ENCODE data around the gene SDC1. TPM values are rescaled to one million over a fixed set of nuclear protein-coding genes. Genes with fewer than 3 reads are reported as not detected.

Gene SDC1
- total and polyA plus RNA-seq, 2 of the 8 experiments (the other 6 are each of a cell fraction or from before 2014, with no cell fraction given) = 45.3 to 73.3 TPM

DNA sequence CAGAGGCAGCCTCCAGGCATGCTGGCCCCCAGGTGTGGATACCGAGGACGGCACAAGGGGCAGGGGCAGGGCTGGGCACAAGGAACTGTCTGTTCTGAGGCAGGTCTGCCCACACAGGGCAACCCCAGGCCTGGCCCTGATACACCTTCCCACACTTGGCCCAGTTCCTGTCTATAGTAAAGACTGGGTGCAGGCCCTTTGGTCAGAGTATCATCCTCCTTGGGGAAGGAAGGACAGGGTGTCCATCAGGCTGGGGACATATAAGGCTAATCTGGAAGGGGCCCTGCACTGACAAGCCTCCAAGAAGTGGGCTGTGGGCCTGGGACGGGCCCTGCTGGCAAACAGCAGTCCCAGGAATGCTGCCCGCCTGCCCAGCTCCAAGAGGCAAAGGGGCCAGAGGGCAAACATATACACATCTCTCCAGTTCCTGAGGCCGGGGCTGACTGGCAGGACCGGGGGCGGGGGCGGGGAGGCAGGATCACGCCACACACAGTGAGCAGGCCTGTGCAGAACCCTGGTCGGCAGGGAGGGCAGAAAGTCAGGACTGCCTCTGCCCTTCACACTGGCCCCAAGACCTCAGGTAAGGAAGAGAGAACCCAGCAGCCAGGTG is 18.9 kb downstream of the SDC1 start:
- no peak overlapping the region for H3K23ac ChIP-seq (ENCODE audit: insufficient read length)
- WGBS, 2 experiments (ENCODE audit: extremely low coverage in 1 of 2, insufficient coverage in 1 of 2, insufficient read length in 1 of 2, insufficient replicate concordance in 2 of 2, low coverage in 1 of 2, low lambda C conversion rate in 2 of 2, missing lambda C conversion rate in 1 of 2) = 88% methylated on average over 7 of the region's 10 CpGs; no CpG with 5 or more reads in 1 of the 2 experiments
- H4K20me1 ChIP-seq (replicated peaks in 1 of 2; ENCODE audit: control insufficient read depth in 1 of 2, insufficient read depth in 2 of 2, low read length in 2 of 2) = peaks cover 7 to 11% of the 10 kb centered on the region in 2 experiments
- no peak overlapping the region for H3K18ac ChIP-seq (ENCODE audit: extremely low read depth, low read length)
- H4K91ac ChIP-seq (replicated peaks; ENCODE audit: insufficient read length, low read length) = no peak overlapping the region
- H2AFZ ChIP-seq (ENCODE audit: low read length) = no peak overlapping the region
- H3K4ac ChIP-seq (replicated peaks; ENCODE audit: insufficient read length, low read depth, low read length) = no peak overlapping the region
- no peak overlapping the region for H3K27ac ChIP-seq (ENCODE audit: low read depth, low read length)
- no peaks in the 10 kb centered on the region for H3K27me3 ChIP-seq (replicated peaks in 1 of 4; ENCODE audit: control insufficient read depth in 3 of 4, extremely low read depth in 1 of 4, insufficient read depth in 3 of 4, low read length in 3 of 4)
- H4K8ac ChIP-seq (ENCODE audit: extremely low read depth, insufficient read depth, low read length) = no peak overlapping the region
- H3K4me3 ChIP-seq (ENCODE audit: extremely low read depth in 1 of 4, insufficient read depth in 2 of 4, low read depth in 3 of 4, low read length in 4 of 4) = no peak overlapping the region
- POLR2A ChIA-PET (ENCODE audit: partially characterized antibody) = interaction anchor here (1.0 to 3.6 kb wide), 2 partner anchors 14 to 18 kb away, joined by 4 to 13 read pairs; partner anchors contain the start of gene SDC1
- H3K36me3 ChIP-seq (ENCODE audit: control insufficient read depth in 2 of 4, insufficient read depth in 4 of 4, low read length in 3 of 4) = peaks cover 4 to 42% (median 24%) of the 10 kb centered on the region in 4 experiments; a peak in 6 of 8 replicates
- H3K9me3 ChIP-seq (ENCODE audit: insufficient read depth in 2 of 2, low read depth in 1 of 2, low read length in 1 of 2) = no peaks in the 10 kb centered on the region; a peak in 1 of 4 replicates
- no peak overlapping the region for H2BK20ac ChIP-seq (ENCODE audit: low read length)
- peaks cover 0 to 41% of the 10 kb centered on the region in 2 experiments; a peak in 2 of 4 replicates for H3K79me2 ChIP-seq (ENCODE audit: control insufficient read depth in 1 of 2, insufficient read depth in 2 of 2, low read length in 2 of 2)
- H4K5ac ChIP-seq (ENCODE audit: insufficient read length, low read depth, low read length) = no peak overlapping the region
- no peak for FAIRE-seq
- H2BK15ac ChIP-seq (ENCODE audit: low read length) = no peak overlapping the region
- no peak overlapping the region for H2AK5ac ChIP-seq (ENCODE audit: low read depth, low read length)
- H3K9ac ChIP-seq (replicated peaks in 1 of 4; ENCODE audit: extremely low read depth in 1 of 4, low read depth in 3 of 4, low read length in 3 of 4) = no peak overlapping the region
- H3K14ac ChIP-seq (ENCODE audit: insufficient read length) = no peak overlapping the region
- no peak for DNase-seq (ENCODE audit: low read depth in 1 of 2, low spot score in 2 of 2)
- no peak overlapping the region for H3K56ac ChIP-seq (replicated peaks; ENCODE audit: insufficient read length, low read depth, low read length)
- H3K4me1 ChIP-seq (replicated peaks in 1 of 4; ENCODE audit: control insufficient read depth in 3 of 4, insufficient read depth in 4 of 4, low read length in 3 of 4) = 0 out of 7 replicates have a peak, but pooled peaks cover 0 to 2% (median 0%) of the 10 kb centered on the region in 4 experiments
- CTCF ChIA-PET (ENCODE audit: partially characterized antibody) = interaction anchor here (0.6 to 10.6 kb wide), 10 partner anchors 10 to 121 kb away, joined by 3 to 104 read pairs (median 3); partner anchors contain the start of gene SDC1
- no peak overlapping the region for H2BK5ac ChIP-seq (ENCODE audit: low read depth, low read length)
- no peak overlapping the region for H2BK12ac ChIP-seq (ENCODE audit: low read depth, low read length)
- H3K79me1 ChIP-seq (ENCODE audit: low read depth, low read length) = no peaks in the 10 kb centered on the region; the same call in 1 of the 2 replicates
- no peak overlapping the region for H2BK120ac ChIP-seq (replicated peaks; ENCODE audit: low read depth, low read length)
- no peak overlapping the region for H3K4me2 ChIP-seq (ENCODE audit: insufficient read depth in 1 of 2, low read depth in 2 of 2, low read length in 2 of 2)
- H3K23me2 ChIP-seq (ENCODE audit: low read depth, low read length) = no peaks in the 10 kb centered on the region
- TF ChIP-seq SRF (IDR thresholded peaks at IDR 0.05; ENCODE audit: low read depth, low read length) = no peak
